Motor neuron (in vitro differentiated cells): ENCODE data around the gene ZNRF4. TPM values are rescaled to one million over a fixed set of nuclear protein-coding genes. Genes with fewer than 3 reads are reported as not detected.
A peak's percentile ranks its signal among the peaks of the same experiment; 100 is the strongest.
"Not testable (repeated sequence)": the region's sequence is repeated elsewhere in the genome, so short reads cannot be mapped to it uniquely, and the experiment has no call there.

Experiments
- ATAC-seq, 8 experiments: fragments of 200-7000 bp; cut with Tn5 transposase; replicated peaks in 6 of 8; 2 replicates each; pipeline ENCODE4 v1.8.0; 2021; ENCODE audit warnings: mild to moderate bottlenecking in 8 of 8, moderate library complexity in 8 of 8
- H3K27ac ChIP-seq, 2 donors: fragments of 250-450 bp; sonication (Bioruptor Pico); 2 replicates each; pipeline ENCODE4 v1.9.0; 2021; ENCODE audit warnings: antibody characterized with exemption in 2 of 2, mild to moderate bottlenecking in 2 of 2, moderate library complexity in 1 of 2
- H3K4me1 ChIP-seq, 2 donors: fragments of 250-450 bp; sonication (Bioruptor Pico); replicated peaks in 1 of 2; 2 replicates each; pipeline ENCODE4 v1.6.1; 2021; ENCODE audit warnings: antibody characterized with exemption in 2 of 2, mild to moderate bottlenecking in 2 of 2, moderate library complexity in 1 of 2
- H3K4me3 ChIP-seq, 5 donors: fragments of 250-450 bp; sonication (Bioruptor Pico); 2 replicates each; pipeline ENCODE4 v1.9.0; 2021; ENCODE audit warnings: antibody characterized with exemption in 5 of 5, mild to moderate bottlenecking in 5 of 5, moderate library complexity in 4 of 5
- WGBS, 10 experiments: fragments of 450-650 bp; shearing (Covaris generic); methylation state at CpG; one replicate each; pipeline ENCODE4 v1.0.0; 2022; 5-methylcytosine and 5-hydroxymethylcytosine counted together
- in situ Hi-C, 9 experiments: fragments of 400-800 bp; cut with MboI; loops; one replicate each; pipeline ENCODE4 v1.15.0; 2021; ENCODE audit warnings: low sequenced_read_pairs in 9 of 9, low pct_unique_long_range_greater_than_20kb in 2 of 9; ENCODE audit not compliant: unreplicated experiment in 9 of 9
- total RNA-seq, 8 experiments: library from RNA; unstranded; fragments of 300-600 nt; gene quantifications; 2 replicates each; pipeline versions ENCODE4 v1.2.3 to v1.2.4, GENCODE V29; 2022

Gene ZNRF4
- total RNA-seq, 8 experiments from 2014 or later: 0.11 to 0.29 (median 0.19) TPM; not detected in 4

GRCh38 chr19:5434351-5434917 is 20.8 kb upstream of the ZNRF4 start:
- no peak overlapping the region for H3K4me3 ChIP-seq
- 44 to 100% (median 78%) methylated on average over 1 to 5 of the region's 6 CpGs; no CpG with 5 or more reads in 3 of the 10 experiments for WGBS, 10 experiments
- ATAC-seq: no peak
- peak overlapping the region in 1 of 2 donors; percentile 31 for H3K27ac ChIP-seq
- in situ Hi-C loops: no loop called here
- H3K4me1 ChIP-seq: peaks cover 0 to 7% of the 10 kb centered on the region in 2 donors

GRCh38 chr19:5434970-5435641 is 20.1 kb upstream of the ZNRF4 start:
- in situ Hi-C loops: no loop called here
- WGBS, 10 experiments: 0 to 3% methylated on average over 4 to 6 of the region's 9 CpGs; no CpG with 5 or more reads in 8 of the 10 experiments
- peak in 5 of 8 experiments; percentile 16 to 59 (median 39) for ATAC-seq
- H3K4me1 ChIP-seq: peaks cover 0 to 7% of the 10 kb centered on the region in 2 donors
- H3K4me3 ChIP-seq: no peak overlapping the region
- no peak overlapping the region for H3K27ac ChIP-seq

GRCh38 chr19:5435642-5436017 is 19.6 kb upstream of the ZNRF4 start:
- peak overlapping the region in 1 of 5 donors; percentile 52 for H3K4me3 ChIP-seq
- 43 to 100% (median 83%) methylated on average over 1 to 5 of the region's 7 CpGs; no CpG with 5 or more reads in 1 of the 10 experiments for WGBS, 10 experiments
- H3K4me1 ChIP-seq: peaks cover 0 to 7% of the 10 kb centered on the region in 2 donors
- no peak for ATAC-seq
- in situ Hi-C loops: no loop called here
- H3K27ac ChIP-seq: no peak overlapping the region

GRCh38 chr19:5436106-5436947 is 18.9 kb upstream of the ZNRF4 start:
- Histone ChIP-seq H3K27ac (peak overlapping the region; percentile 76 to 93), H3K4me1 (peaks cover 0 to 7% of the 10 kb centered on the region in 2 donors), H3K4me3 (peak overlapping the region; percentile 46 to 62 (median 51))
- no CpG with 5 or more reads among the region's 41 CpGs for WGBS, 10 experiments
- in situ Hi-C loops: no loop called here
- ATAC-seq: peak in 6 of 8 experiments; percentile 96 to 99 (median 98)

GRCh38 chr19:5436948-5437306 is 18.3 kb upstream of the ZNRF4 start:
- in situ Hi-C loops: no loop called here
- H3K27ac ChIP-seq: peak overlapping the region; percentile 76 to 93
- peak in 5 of 8 experiments; percentile 21 to 46 (median 30) for ATAC-seq

GRCh38 chr19:5438756-5439155 is 16.5 kb upstream of the ZNRF4 start:
- H3K27ac ChIP-seq, H3K4me1 ChIP-seq, ATAC-seq, in situ Hi-C loops, H3K4me3 ChIP-seq: not testable (repeated sequence)
- WGBS, 10 experiments: 60 to 100% (median 86%) methylated on average over 1 to 4 of the region's 8 CpGs; no CpG with 5 or more reads in 4 of the 10 experiments

More at GRCh38 chr19:5436948-5437306, 18.3 kb upstream of the ZNRF4 start:
- Histone ChIP-seq H3K4me1 (peaks cover 0 to 7% of the 10 kb centered on the region in 2 donors), H3K4me3 (peak overlapping the region; percentile 46 to 62 (median 51))
- WGBS, 10 experiments: 0% methylated on average over 1 of the region's 15 CpGs; no CpG with 5 or more reads in 9 of the 10 experiments

- H3K4me3 ChIP-seq: no peak overlapping the region
- peaks cover 0 to 7% of the 10 kb centered on the region in 2 donors for H3K4me1 ChIP-seq
- no peak for ATAC-seq
- no peak overlapping the region for H3K27ac ChIP-seq
- in situ Hi-C loops: no loop called here
Measured at GRCh38 chr19:5439452-5439851, 15.8 kb upstream of the ZNRF4 start.

- H3K4me1 ChIP-seq: peaks cover 0 to 7% of the 10 kb centered on the region in 2 donors
- no peak overlapping the region for H3K4me3 ChIP-seq
- in situ Hi-C loops: no loop called here
- 0 to 100% (median 50%) methylated on average over 1 of the region's 1 CpG; no CpG with 5 or more reads in 1 of the 10 experiments for WGBS, 10 experiments
- H3K27ac ChIP-seq: no peak overlapping the region
- no peak for ATAC-seq
Measured at GRCh38 chr19:5440299-5440698, 14.9 kb upstream of the ZNRF4 start.

GRCh38 chr19:5443723-5444122 is 11.5 kb upstream of the ZNRF4 start:
- WGBS, 10 experiments: 62% methylated on average over 3 of the region's 5 CpGs; no CpG with 5 or more reads in 9 of the 10 experiments
- ATAC-seq: no peak
- in situ Hi-C loops: no loop called here
- Histone ChIP-seq H3K27ac (peak overlapping the region in 1 of 2 donors; percentile 12), H3K4me1 (peaks cover 4 to 8% of the 10 kb centered on the region in 2 donors), H3K4me3 (no peak overlapping the region)

- Histone ChIP-seq H3K27ac (peak overlapping the region in 1 of 2 donors; percentile 12), H3K4me1 (peaks cover 4 to 8% of the 10 kb centered on the region in 2 donors), H3K4me3 (no peak overlapping the region)
- WGBS, 10 experiments: no CpG with 5 or more reads among the region's 5 CpGs
- ATAC-seq: no peak
- in situ Hi-C loops: no loop called here
Measured at GRCh38 chr19:5444431-5444830, 10.8 kb upstream of the ZNRF4 start.

- no peak for ATAC-seq
- Histone ChIP-seq H3K4me3 (no peak overlapping the region), H3K27ac (no peak overlapping the region), H3K4me1 (peaks cover 4 to 8% of the 10 kb centered on the region in 2 donors)
- in situ Hi-C loops: no loop called here
- WGBS, 10 experiments: 0 to 56% (median 0%) methylated on average over 1 of the region's 2 CpGs; no CpG with 5 or more reads in 4 of the 10 experiments
Measured at GRCh38 chr19:5445071-5445470, 10.1 kb upstream of the ZNRF4 start.

- WGBS, 10 experiments: 0 to 80% (median 42%) methylated on average over 1 to 2 of the region's 5 CpGs; no CpG with 5 or more reads in 3 of the 10 experiments
- Histone ChIP-seq H3K4me3 (no peak overlapping the region), H3K4me1 (peaks cover 4 to 8% of the 10 kb centered on the region in 2 donors), H3K27ac (no peak overlapping the region)
- in situ Hi-C loops: no loop called here
- peak in 5 of 8 experiments; percentile 32 to 58 (median 52) for ATAC-seq
Measured at GRCh38 chr19:5445561-5446055, 9.6 kb upstream of the ZNRF4 start.
